ENCODE measurements around the gene PLLP. TPM values are rescaled to one million over a fixed set of nuclear protein-coding genes. Genes with fewer than 3 reads are reported as not detected.

Gene PLLP
- total RNA-seq, 1 donor from 2014 or later = 1.5 TPM

Small RNA genes lying within 50 kb of the gene (small RNA-seq; reads per million reads assigned to genes)
- not detected for gene AC108081.1 (ENCODE audit: low replicate concordance)

Other genes with a start within 250 kb of the PLLP start
- 42.5 TPM for gene CPNE2, start 192.1 kb downstream of the PLLP start, total RNA-seq
- 96.9 TPM for gene PSME3IP1, start 98.6 kb downstream of the PLLP start, total RNA-seq
- gene RSPRY1, start 98.3 kb downstream of the PLLP start, total RNA-seq = 61.7 TPM
- gene ARL2BP, start 39.4 kb downstream of the PLLP start, total RNA-seq = 40.3 TPM
- gene CCL22, start 74.1 kb upstream of the PLLP start, total RNA-seq = not detected
- 4.4 TPM for gene CX3CL1, start 87.8 kb upstream of the PLLP start, total RNA-seq
- not detected for gene CCL17, start 120.1 kb upstream of the PLLP start, total RNA-seq
- gene CIAPIN1, start 162.7 kb upstream of the PLLP start, total RNA-seq = 56.5 TPM
- gene COQ9, start 162.8 kb upstream of the PLLP start, total RNA-seq = 16.7 TPM
- 49.9 TPM for gene POLR2C, start 178.0 kb upstream of the PLLP start, total RNA-seq
- 62.4 TPM for gene DOK4, start 201.8 kb upstream of the PLLP start, total RNA-seq